HG02798 (cell line): ENCODE measurements around the gene EDN2.

Source experiments
- ATAC-seq: cut with Tn5 transposase; IDR thresholded peaks from one replicate; pipeline ENCODE4 v1.9.1; 2021; ENCODE audit warnings: mild to moderate bottlenecking; ENCODE audit not compliant: unreplicated experiment, poor library complexity

The EDN2 gene

DNA sequence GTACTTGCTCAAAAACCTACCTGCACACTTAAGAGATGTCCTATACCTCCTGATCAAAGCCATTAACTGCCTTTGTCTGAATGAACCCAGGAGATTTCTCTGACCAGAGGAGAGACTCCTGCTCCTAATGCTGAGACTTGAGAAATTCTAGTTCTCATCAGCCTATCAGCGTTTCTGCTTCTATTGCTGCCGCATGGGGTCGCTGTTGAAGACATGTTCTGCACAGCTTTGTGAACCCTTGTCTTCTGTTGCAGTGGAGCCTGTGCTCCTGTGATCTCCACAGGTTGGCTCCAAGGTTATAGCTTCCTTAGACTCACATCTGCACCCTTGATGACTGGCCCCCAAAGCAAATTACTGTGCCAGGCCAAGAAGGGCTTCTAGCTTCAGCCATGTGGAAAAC lies 40.2 kb downstream of the EDN2 start:
- no peak for ATAC-seq

GRCh38 chr1:41442697-41443251 lies 41.7 kb downstream of the EDN2 start:
- ATAC-seq: no peak

DNA sequence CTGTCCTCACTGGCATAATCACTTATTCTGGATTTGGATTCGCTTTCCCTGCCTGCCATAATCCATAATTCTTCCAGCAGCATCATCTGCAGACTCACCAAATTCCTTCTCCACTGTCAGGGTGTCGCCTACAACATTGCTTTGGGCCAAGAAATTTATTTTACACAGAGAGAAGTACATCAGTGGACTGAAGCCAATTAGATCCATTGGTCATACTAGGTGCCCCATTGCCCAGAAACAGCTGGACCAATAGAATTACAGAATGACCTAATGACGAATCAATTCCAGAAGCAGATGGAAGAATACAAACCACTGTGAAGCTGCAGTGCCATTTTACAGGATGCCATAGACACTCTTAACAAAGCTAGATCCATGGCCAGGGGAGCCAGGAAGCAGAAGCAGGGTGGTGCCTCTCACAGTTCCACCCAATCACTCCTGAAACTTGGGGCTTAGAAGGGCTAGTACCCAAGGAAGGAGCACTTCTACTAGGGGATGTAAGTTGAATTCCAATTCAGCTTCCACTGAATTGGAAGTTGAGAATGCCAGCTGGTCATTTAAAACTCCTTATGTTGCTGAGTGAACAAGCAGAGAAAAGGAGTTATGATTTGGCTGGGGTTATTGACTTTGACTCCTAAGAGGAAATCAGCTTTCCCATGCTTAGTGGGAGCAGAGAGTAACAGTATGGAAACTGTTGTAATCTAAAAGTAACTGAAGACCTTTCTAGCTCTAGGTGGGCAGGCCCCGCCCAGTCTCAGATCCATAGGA lies 44.0 kb downstream of the EDN2 start:
- ATAC-seq: no peak

- ATAC-seq: no peak
Observed at GRCh38 chr1:41439234-41439633, 45.2 kb downstream of the EDN2 start.

GRCh38 chr1:41438711-41439110 lies 45.8 kb downstream of the EDN2 start:
- no peak for ATAC-seq

- ATAC-seq: no peak
Observed at GRCh38 chr1:41437011-41437355, 47.5 kb downstream of the EDN2 start.

GRCh38 chr1:41436281-41437010 lies 48.0 kb downstream of the EDN2 start:
- ATAC-seq: no peak

DNA sequence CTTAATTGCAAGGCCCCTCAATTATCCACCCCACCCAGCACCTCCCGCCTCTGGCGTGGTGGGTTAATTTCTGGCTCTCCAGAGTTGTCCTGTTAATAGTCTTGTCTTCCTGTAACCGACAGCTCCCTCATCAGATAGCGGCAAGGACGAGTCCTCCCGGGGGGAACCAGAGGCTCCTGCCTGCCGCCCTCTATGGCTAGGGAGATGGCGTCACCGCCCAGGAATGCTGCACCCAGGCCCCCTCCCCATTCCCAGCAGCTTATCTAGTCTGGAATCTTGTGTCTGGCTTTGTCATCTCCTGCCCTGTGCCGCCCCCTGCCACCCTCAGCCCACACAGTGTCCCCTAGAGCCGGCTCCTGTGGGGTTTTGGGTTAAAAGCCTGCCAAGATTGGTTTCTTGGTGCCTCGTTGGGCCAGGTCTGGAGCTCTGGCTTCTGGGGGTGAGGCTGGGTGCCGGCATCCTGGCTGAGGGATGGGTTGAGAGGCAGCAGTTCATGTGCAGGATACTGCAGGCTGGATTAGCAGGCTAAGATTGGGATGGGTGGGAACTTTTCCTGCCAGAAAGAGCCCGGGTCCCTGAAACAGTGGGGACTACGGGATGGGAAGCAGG lies 48.8 kb downstream of the EDN2 start:
- no peak for ATAC-seq

- ATAC-seq: no peak
Observed at GRCh38 chr1:41434748-41435449, 49.6 kb downstream of the EDN2 start.

DNA sequence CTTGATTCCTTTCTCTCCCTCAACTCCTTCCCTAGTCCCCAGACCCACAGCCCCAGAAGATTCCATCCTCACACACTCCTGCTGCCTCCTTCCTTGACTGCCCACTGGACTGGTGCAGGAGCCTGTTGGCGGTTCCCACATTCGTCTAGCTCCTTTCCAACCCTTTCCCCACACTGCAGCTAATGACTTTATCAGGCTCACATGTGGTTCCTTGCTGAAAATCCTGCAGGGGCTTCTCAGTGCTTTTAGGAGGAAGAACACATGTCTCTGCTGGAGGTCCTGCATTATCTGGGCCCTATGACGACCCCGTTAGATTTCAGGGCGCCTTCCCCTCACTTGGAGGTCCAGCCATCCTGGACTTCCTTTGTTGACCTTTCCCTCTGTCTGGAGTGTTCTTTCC lies 50.2 kb downstream of the EDN2 start:
- no peak for ATAC-seq

- ATAC-seq: no peak
Observed at GRCh38 chr1:41433501-41433900, 51.0 kb downstream of the EDN2 start.

GRCh38 chr1:41432481-41433280 lies 51.8 kb downstream of the EDN2 start:
- peak; percentile 69 for ATAC-seq

GRCh38 chr1:41431490-41432350 lies 52.8 kb downstream of the EDN2 start:
- no peak for ATAC-seq

- ATAC-seq: no peak
Observed at GRCh38 chr1:41430582-41430981, 53.9 kb downstream of the EDN2 start.

DNA sequence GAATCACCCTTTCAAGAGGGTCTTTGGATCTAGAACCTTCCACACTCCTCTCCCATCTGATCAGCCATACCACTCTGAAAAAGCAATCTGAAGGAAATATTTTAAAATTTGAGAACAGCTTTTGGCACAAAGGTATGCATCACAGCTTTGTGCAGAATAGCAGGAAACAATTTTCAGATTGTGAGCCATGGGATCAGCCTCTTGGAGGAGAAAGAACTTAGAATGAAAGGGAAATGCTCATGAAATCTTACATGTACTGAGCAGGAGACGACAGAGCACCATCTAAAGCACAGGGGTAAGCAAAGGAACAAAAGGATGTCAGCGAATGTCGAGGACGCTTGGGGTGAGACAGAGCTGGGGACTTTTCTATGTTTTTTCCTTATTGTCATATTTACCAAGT lies 54.4 kb downstream of the EDN2 start:
- ATAC-seq: no peak

DNA sequence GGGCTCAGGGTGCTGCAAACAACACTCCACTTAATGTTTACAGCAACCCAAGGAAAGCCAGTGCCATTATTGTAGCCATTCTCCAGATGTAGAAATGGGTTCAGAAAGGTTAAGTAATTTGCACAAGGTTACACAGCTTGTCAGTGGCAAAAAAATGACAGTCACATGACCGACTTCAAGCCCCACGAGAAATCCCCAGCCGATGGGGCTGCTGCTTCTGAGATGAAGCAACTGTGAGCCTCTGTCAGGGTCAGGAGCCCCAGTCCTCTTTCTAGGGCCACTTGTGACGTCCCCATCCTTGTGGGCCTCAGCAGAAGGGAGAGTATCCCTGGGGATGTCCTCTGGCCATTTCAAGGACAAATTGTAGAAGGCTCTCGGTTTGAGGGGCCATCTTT lies 54.8 kb downstream of the EDN2 start:
- no peak for ATAC-seq
